SK-N-SH treated with all-trans-retinoic acid at 6 μM for 48 hours (cell line): Measurements from ENCODE around the gene TECTB.

Experiments used
- BACH2 ChIP-seq: fragments of 250-450 bp; sonication (Bioruptor Pico); IDR thresholded peaks from 2 replicates; pipeline ENCODE4 v1.9.0; 2021; ENCODE audit warnings: mild to moderate bottlenecking, borderline replicate concordance
- CREB5 ChIP-seq: fragments of 250-450 bp; sonication (Bioruptor Pico); IDR thresholded peaks from 2 replicates; pipeline ENCODE4 v1.5.1; 2020; ENCODE audit warnings: low read depth, mild to moderate bottlenecking, moderate library complexity
- CSDC2 ChIP-seq: fragments of 250-450 bp; sonication (Bioruptor Pico); IDR thresholded peaks from 2 replicates; pipeline ENCODE4 v1.5.0; 2020; ENCODE audit warnings: mild to moderate bottlenecking, moderate library complexity
- ESRRG ChIP-seq: fragments of 250-450 bp; sonication (Bioruptor Pico); IDR thresholded peaks from 2 replicates; pipeline ENCODE4 v1.6.1; 2021; ENCODE audit warnings: mild to moderate bottlenecking
- GLIS3 ChIP-seq: fragments of 250-450 bp; sonication (Bioruptor Pico); IDR thresholded peaks from 2 replicates; pipeline ENCODE4 v1.5.0; 2020; ENCODE audit warnings: mild to moderate bottlenecking, moderate library complexity
- POU6F1 ChIP-seq: fragments of 250-450 bp; sonication (Bioruptor Pico); IDR thresholded peaks from 2 replicates; pipeline ENCODE4 v1.8.0; 2021; ENCODE audit warnings: low read depth, mild to moderate bottlenecking, moderate library complexity, borderline replicate concordance
- TCF4 ChIP-seq: fragments of 250-450 bp; sonication (Bioruptor Pico); IDR thresholded peaks from 2 replicates; pipeline ENCODE4 v1.8.0; 2021; ENCODE audit warnings: mild to moderate bottlenecking, moderate library complexity, borderline replicate concordance
- ZFP3 ChIP-seq: fragments of 250-450 bp; sonication (Bioruptor Pico); IDR thresholded peaks from 2 replicates; pipeline ENCODE4 v1.5.0; 2020; ENCODE audit warnings: mild to moderate bottlenecking, moderate library complexity
- ZNF565 ChIP-seq: fragments of 450-650 bp; formaldehyde crosslinking; conservative IDR thresholded peaks from 2 replicates; pipeline ENCODE4 v1.5.0; 2020; ENCODE audit warnings: low read depth, mild to moderate bottlenecking, moderate library complexity

GRCh38 chr10:112288486-112288885, 5.3 kb downstream of the TECTB start:
- TF ChIP-seq TCF4 (CRISPR knock-in tag) (no peak), ZFP3 (CRISPR knock-in tag) (no peak), ZNF565 (CRISPR knock-in tag) (no peak), GLIS3 (CRISPR knock-in tag) (no peak), CSDC2 (no peak), BACH2 (CRISPR knock-in tag) (no peak), CREB5 (no peak), POU6F1 (CRISPR knock-in tag) (no peak), ESRRG (CRISPR knock-in tag) (no peak)
